Amniotic stem cell (primary cell): Measurements from ENCODE around the gene GTF2IRD1.
"Not testable (repeated sequence)": the region's sequence is repeated elsewhere in the genome, so short reads cannot be mapped to it uniquely, and the experiment has no call there.

ENCODE experiments used
- DNase-seq: peaks from one replicate; lab custom pipeline; 2025; lab: John Stamatoyannopoulos, UW

The GTF2IRD1 gene, protein sequence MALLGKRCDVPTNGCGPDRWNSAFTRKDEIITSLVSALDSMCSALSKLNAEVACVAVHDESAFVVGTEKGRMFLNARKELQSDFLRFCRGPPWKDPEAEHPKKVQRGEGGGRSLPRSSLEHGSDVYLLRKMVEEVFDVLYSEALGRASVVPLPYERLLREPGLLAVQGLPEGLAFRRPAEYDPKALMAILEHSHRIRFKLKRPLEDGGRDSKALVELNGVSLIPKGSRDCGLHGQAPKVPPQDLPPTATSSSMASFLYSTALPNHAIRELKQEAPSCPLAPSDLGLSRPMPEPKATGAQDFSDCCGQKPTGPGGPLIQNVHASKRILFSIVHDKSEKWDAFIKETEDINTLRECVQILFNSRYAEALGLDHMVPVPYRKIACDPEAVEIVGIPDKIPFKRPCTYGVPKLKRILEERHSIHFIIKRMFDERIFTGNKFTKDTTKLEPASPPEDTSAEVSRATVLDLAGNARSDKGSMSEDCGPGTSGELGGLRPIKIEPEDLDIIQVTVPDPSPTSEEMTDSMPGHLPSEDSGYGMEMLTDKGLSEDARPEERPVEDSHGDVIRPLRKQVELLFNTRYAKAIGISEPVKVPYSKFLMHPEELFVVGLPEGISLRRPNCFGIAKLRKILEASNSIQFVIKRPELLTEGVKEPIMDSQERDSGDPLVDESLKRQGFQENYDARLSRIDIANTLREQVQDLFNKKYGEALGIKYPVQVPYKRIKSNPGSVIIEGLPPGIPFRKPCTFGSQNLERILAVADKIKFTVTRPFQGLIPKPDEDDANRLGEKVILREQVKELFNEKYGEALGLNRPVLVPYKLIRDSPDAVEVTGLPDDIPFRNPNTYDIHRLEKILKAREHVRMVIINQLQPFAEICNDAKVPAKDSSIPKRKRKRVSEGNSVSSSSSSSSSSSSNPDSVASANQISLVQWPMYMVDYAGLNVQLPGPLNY

DNA sequence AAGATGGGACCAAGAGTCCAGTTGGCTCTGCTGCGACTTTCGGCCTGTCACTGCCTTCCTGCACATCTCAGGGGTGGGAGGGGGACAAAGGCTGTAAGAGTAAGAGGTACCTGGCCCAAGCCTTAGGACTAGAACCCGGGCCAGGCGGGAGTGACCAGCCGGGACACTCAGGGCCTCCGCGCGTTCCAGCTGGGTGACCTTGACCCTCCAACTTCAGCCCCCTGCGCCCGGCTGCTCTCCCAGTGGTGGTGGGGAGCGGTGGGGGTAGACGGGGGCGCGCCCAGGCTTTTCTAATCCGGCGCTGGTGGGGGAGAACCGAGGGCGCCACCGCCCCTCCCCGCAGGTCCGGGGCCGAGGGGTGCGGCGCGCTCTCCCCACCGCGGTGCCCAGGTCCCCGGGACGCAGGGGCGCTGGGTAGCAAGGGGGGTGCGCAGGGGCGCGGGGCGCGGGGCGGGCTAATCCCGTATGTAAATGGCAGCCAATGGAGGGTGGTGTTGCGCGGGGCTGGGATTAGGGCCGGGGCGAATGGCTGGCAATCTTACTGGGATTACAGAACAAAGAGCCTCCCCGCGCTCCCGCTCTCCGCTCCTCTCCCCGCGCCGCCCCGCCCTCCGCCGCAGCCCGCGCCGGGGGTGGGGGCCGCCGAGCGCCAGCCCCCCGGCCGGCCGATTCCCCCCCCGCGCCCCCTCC is at the start of gene GTF2IRD1:
Gene GTF2IRD1 (plus strand): TSS at position 585 of the 690 bp plus-strand sequence. CDS start 54,175 bp downstream, outside the sequence.
- peak; percentile 49 for DNase-seq

DNA sequence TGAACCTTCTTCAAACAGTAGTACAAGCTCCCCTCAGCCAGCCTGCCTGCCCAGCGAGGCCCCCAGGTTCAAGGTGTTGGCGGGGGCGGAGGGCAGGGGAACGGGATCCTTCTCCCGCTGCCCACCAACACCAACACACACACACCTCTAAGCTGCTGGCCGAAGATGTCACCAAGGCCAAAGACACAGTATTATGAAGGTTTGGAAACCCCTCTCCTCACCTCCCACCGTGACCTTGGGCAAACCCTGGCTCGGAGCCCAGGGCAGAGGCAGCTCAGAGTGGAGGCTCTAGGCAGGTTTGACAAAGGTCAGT is 49.4 kb upstream of the GTF2IRD1 start:
- DNase-seq, result no peak

DNA sequence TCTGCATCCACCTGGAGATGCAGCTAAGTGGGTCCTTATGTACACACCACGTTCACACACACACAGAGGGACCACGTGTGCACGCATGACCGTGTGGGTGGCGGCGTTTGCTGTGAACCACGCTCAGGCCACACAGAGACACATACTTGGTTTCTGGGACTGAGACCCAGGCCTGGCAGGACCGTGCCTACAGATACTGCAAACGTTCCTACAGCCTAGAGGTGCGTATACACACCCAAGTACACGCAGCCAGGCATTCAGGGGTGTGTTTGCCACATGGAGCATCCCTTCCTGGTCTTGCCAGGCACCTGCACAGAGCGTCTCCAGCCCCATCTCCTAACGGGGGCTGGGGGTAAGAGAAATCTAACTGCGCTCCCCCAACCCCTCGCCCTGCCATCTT is 49.0 kb upstream of the GTF2IRD1 start:
- no peak for DNase-seq

DNA sequence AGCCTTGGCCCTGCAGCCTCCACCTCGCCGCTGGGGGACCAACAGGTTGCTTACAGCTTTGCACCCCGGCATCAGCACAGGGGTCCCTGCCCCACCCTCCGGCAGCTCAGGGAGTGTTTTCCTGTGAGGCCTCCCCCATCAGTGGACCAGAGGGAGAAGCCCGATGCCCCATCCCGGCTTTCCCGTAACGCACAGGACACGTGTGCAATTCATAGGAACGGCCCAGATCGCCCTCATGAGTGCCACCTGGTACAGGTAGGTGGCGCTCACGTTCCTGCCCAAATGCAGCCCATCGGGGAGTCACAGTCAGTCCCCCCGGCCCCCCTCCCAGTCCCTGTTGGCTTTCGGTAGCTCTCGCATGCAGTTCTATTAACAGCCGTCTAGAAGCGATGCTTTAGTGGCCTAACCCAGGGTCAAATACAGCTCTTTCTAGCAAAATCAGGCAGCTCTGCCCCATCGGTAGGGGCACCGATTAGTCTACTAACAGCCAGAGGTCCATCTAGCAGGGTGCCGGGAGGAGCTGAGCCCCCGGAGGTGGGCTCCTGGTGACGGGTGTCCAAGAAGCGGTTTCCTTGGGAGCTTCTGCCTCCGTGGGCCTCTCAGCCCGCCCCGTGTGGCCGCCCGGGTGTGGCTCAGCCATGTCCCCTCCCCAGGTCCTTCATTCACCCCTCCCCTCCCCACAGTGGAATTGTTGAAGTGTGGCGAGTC is 48.4 kb upstream of the GTF2IRD1 start:
- DNase-seq, result no peak

DNA sequence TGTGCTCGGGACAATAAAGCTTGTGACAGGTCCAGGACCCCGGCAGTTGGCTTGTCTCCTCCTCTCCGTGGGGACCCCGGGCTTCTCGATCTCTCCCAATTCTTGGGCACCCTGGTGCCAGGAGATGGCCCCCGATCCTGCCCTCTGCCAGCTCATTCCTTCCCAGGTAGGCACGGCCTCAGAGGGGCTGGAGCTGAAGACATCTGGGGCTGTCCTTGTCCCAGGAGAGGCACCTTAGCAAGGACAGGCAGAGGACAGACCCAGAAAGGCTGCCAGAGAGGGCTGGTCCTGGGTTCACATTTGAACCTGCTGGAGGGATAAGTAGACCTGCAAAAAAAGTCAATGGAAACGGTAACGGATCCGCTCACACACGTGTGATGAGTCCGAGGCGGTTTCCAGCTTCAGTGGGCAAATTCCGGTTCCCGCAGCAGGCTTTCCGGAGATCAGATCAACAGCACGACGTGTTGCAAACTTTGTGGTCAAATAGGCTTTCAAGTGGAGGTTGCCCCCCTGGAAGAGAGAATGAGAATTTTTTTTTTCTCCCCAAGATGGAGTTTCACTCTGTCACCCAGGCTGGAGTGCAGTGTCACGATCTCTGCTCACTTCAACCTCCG is 47.7 kb upstream of the GTF2IRD1 start:
- no peak for DNase-seq

DNA sequence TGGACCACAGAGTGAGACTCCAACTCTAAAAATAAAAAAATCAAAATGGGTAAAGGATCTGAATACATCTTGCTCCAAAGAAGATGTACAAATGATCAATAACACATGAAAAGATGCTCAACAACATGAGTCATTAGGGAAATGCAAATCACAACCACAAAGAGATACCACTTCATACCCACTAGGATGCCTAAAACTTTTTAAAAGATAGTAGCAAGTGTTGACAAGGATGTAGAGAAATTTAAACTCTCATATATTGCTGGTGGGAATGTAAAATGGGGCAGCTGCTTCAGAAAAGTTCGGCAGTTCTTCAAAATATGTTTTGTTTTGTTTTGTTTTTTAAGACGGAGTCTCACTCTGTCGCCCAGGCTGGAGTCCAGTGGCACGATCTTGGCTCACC is 45.7 kb upstream of the GTF2IRD1 start:
- DNase-seq, result no peak

DNA sequence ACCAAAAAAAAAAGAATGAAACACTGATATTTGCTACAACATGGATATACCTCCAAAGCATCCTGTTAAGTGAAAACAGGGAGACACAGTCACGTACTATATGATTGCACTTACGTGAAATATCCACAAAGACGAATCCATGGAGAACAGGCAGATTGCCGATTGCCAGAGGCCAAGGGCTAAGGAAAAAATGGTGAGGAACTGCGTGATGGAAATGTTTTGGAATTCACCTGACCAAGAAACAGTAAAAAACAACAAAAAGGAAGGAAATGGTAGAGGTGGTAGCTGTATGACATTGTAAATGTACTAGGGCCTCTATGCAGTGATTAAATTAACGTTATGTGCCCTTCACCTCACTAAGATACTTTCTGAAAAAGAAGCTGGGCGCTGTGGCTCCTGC is 44.1 kb upstream of the GTF2IRD1 start:
- DNase-seq, result no peak

DNA sequence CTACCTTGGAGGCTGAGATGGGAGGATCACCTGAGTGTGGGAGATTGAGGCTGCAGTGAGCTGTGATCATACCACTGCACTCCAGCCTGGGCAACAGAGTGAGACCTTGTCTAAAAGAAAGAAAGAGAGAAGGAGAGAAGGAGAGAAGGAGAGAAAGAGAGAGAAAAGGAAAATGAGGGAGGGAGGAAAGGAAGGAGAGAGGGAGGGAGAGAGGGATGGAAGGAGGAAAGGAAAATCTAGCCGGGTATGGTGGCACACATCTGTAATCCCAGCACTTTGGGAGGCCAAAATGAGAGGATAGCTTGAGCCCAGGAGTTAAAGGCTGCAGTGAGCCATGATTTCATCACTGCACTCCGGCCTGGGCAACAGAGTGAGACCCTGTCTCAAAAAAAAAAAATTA is 42.9 kb upstream of the GTF2IRD1 start:
- no peak for DNase-seq

DNA sequence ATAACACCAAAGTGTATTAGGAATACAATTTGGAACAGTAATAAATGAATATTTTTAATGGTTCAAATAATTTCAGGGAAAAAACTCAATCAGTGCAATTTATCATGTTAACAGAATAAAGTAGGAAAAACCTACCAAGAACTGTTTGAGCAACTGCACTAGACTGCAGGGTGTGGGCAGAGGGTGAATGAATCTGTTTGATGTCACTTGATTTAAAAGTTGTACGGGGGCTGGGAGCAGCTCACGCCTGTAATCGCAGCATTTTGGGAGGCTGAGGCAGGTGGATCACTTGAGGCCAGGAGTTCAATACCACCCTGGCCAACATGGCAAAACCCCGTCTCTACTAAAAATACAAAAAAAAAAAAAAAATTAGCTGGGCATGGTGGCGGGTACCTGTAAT is 42.1 kb upstream of the GTF2IRD1 start:
- DNase-seq, result not testable (repeated sequence)

DNA sequence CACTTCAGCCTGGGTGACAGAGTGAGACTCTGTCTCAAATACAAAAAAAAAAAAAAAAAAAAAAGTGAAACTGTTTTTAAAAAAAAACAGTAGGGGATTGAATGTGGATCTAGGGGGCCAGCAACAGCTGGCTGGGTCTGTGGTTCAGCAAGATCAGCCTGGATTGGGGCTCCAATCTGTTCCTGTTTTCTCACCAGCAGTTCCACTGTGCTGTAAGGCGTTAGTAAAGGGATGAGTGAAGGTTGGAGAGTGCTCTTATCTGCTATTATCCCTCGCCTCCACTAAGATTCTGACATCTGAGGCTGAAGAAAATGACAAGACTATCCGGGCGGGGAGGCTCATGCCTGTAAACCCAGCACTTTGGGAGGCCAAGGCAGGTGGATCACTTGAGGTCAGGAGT is 41.6 kb upstream of the GTF2IRD1 start:
- no peak for DNase-seq

DNA sequence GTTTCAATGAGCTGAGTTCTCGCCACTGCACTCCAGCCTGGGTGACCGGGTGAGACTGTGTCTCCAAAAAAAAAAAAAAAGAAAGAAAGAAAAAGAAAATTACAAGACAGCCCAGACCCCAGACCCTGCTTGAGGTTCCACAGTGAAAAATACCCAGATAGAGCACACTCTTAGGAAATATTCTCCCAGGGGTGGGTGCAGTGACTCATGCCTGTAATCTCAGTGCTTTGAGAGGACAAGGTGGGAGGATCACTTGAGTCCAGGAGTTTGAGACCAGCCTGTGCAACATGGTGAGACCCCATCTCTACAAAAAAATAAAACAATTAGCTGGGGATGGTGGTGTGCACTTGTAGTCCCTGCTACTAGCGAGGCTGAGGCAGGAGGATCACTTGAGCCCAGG is 41.1 kb upstream of the GTF2IRD1 start:
- no peak for DNase-seq

DNA sequence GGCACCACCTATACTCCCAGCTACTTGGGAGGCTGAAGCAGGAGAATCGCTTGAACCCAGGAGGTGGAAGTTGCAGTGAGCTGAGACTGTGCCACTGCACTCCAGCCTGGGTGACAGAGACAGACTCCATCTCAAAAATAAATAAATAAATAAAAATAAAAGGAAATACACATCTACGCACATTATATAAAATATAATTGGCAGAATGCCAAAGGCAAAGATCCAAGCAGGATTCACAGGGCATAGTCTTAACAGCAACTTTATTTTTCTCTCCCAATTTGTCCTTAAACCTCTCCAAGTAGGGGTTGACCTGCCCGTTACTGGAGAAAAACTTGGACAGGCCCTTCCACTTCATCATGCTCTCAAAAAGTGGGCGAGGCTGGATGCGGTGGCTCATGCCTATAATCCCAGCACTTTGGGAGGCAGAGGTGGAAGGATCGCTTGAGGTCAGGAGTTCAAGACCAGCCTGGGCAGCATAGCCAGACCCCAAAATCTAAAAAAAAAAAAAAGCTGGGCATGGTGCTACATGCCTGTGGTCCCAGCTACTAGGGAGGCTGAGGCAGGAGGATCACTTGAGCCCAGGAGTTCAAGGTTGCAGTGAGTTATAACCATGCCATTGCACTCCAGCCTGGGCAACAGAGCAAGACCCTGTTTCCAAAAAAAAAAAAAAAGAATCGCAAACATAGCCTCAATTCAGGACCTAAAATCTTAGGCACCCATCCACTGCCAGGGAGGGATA is 38.9 kb upstream of the GTF2IRD1 start:
- DNase-seq, result not testable (repeated sequence)

DNA sequence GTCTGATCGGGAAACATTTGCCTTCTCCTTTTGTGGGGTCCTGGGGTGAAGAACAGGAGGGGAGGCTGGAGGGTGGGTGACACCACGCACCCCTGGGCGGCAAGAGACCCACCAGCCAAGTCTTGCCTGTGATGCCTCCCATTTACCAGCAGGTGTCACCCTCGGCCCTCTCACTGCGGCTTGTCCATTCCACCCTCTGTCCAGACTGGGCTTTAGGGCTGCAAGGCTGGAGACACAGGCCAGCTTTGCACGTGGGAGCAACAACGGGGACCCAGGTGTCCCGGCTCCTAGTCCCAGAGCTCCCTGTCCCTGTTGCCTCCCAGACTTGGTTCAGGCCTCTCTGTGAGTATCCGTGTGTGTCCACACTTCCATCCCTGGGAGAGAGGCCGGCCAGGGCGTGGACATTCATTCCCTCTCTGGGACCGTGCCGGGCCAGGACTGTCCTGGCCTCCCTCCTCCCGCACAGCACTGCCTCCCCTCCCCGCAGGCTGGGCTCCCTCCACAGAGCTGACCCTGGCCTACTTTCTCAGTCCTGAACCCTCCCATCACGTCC is 36.2 kb upstream of the GTF2IRD1 start:
- peak; percentile 28 for DNase-seq

DNA sequence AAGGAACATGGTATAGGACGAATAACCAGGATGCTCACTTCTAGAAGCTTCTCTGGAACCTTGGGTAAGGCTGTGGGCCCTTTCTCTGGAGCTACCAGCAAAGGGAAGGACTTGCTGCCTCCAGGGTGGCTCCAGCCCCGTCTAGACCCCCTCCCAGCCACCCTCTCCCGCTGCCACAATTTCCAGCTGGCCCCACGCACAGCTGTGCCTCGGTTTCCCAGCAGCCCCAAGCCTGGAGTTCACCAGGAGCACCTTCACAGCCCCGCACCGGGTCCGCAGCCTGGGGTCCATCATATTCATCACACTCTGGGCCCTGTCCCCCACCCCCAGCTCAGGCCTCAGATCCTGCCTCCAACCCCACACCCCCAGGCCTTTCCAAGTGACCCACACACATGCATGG is 35.6 kb upstream of the GTF2IRD1 start:
- DNase-seq, result no peak

DNA sequence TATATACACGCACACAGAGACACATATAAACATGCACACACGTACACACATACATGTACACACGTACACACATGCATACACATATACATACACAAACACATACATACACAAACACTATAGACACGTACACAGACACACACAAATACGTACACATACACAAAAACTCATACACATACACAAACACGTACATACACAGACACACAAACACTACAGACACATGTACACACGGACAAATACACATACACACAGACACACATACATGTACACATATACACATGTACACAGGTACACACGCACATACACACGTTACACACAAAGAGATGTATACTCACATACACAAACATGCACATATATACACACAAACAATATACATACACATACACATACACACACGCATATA is 35.2 kb upstream of the GTF2IRD1 start:
- no peak for DNase-seq

DNA sequence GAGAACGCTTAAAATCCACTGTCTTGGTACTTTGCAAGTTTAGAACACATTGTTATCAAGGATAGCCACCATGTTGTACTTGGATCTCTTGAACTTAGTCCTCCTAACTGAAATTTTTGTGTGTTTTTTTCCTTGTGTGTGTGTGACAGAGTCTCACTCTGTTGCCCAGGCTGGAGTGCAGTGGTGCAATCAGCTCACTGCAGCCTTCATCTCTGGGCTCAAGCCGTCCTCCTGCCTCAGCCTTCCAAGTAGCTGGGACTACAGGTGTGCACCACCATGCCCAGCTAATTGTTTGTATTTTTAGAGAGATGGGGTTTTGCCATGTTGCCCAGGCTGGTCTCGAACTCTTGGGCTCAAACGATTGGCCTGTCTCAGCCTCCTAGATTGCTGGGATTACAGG is 34.5 kb upstream of the GTF2IRD1 start:
- DNase-seq, result not testable (repeated sequence)

DNA sequence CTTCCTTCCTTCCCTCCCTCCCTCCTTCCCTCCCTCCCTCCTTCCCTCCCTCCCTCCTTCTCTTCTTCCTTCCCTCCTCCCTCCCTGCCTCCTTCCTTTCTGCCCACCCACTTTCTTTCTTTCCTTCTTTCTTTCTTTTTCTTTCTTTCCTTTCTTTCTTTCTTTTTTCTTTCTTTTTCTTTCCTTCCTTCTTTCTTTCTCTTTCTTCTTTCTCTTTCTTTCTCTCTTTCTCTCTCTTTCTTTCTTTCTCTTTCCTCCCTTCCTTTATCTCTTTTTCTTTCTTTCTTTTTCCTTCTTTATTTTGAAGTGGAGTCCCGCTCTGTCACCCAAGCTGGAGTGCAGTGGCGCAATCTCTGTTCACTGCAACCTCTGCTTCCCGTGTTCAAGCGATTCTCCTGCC is 33.7 kb upstream of the GTF2IRD1 start:
- no peak for DNase-seq

DNA sequence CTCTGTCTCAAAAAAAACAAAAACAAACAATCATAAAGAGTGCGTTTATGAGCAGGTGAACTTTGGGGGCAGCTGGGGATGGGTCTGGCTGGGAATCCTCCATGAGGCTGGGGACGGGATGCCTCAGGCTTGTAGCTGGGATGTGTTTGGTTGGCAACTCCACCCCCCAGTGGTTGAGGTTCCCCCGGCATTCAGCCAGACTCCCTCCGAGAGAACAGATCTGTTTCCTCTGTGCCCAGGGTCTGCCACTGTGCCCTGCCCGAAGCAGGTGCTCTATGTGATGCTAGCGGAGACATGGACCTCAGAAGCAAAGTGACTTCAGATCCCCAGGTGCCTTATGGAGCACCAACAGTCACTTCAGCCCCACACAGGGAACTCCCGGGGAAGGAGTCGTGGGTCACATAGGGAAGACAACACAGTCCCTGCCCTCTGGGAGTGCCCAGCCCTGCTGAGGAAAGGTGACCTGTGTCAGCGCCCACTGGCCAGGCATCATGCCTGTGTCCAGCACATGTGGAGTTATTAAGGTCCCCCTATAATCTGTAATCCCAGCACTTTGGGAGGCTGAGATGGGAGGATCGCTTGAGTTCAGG is 29.3 kb upstream of the GTF2IRD1 start:
- DNase-seq, result no peak

DNA sequence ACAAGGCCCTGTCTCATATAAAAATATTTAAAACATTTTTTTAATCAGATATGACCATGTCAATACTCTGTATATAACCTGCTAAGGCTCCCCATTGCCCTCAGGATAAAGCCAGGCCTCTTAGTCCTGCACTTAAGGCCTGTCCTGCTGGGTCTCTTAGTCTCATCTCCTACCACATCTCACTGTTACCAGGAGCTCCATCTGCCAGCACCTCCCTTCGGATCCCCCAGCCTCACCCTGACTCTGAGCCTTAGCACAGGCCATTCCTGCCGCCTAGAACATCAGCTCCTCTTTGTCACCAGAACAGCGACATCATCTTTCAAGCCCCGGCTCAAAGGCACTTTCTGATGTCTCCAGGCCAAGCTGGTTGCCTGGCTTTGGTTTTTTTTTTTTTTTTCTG is 25.7 kb upstream of the GTF2IRD1 start:
- no peak for DNase-seq

DNA sequence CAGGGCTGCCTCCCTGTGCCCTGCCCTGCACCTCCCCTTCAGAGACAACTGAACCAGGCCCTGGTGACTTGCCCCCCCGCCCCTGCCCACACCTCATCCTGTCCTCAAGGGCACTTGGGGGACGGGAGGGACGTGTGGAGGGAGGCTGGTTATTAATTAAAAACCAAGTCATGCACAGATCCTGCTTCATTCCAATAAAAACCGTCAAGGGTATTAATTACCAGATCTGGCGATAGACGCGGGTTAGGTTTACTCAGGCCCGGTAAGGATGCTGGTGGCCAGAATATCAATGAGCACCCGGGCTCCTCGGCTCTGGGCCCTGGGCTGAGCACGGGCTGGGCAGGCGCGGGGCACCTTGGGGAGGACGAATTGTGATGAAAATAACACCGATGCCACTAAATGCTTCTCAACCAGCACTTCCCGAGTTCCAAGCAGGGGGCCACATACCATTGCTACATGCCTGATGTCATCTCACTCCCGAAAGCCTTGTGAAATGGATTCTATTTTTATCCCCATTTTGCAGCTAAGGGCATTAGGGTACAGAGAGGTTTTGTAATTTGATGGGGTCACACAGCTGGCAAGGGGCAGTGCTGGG is 24.5 kb upstream of the GTF2IRD1 start:
- DNase-seq, result no peak
